Muscle of leg (tissue), 11 donors: ENCODE data around the gene VSIG10. TPM values are rescaled to one million over a fixed set of nuclear protein-coding genes. Genes with fewer than 3 reads are reported as not detected.

Experiments used
- DNase-seq: peaks from one replicate; pipeline ENCODE4 v3.0.0; 2013
- H3K27ac ChIP-seq: one replicate; pipeline ENCODE4 v1.5.1; 2013; ENCODE audit warnings: mild to moderate bottlenecking, low read length, control low read depth
- H3K27me3 ChIP-seq: one replicate; pipeline ENCODE4 v1.6.1; 2013; ENCODE audit warnings: low read length; ENCODE audit not compliant: control insufficient read depth, insufficient read depth
- H3K36me3 ChIP-seq: one replicate; pipeline ENCODE4 v1.6.1; 2013; ENCODE audit warnings: low read length; ENCODE audit not compliant: control insufficient read depth, insufficient read depth
- H3K4me1 ChIP-seq: one replicate; pipeline ENCODE4 v1.6.1; 2013; ENCODE audit warnings: low read length; ENCODE audit not compliant: control insufficient read depth, insufficient read depth
- H3K4me3 ChIP-seq: one replicate; pipeline ENCODE4 v1.5.1; 2013; ENCODE audit warnings: low read length, control low read depth
- H3K9me3 ChIP-seq: replicated peaks from 2 replicates; pipeline ENCODE4 v1.6.1; 2013; ENCODE audit warnings: low read depth, low read length; ENCODE audit not compliant: control insufficient read depth
- WGBS: methylation state at CpG from one replicate; pipeline ENCODE4 v1.1.5; 2013; ENCODE audit warnings: missing lambda C conversion rate; ENCODE audit not compliant: insufficient coverage; 5-methylcytosine and 5-hydroxymethylcytosine counted together
- polyA plus RNA-seq, 8 donors: library from polyadenylated mRNA; unstranded; fragments of 120-200 nt; gene quantifications; one replicate each; pipeline versions ENCODE4 v1.2.1 to v1.2.3, GENCODE V29; 2013; ENCODE audit warnings: inconsistent platforms in 1 of 8, low replicate concordance in 1 of 8; ENCODE audit not compliant: insufficient read length in 8 of 8, insufficient read depth in 1 of 8
- total RNA-seq: library from RNA; stranded (reverse); fragments of 120-200 nt; gene quantifications from one replicate; pipeline ENCODE4 v1.2.4, GENCODE V29; 2013

The VSIG10 gene
- total and polyA plus RNA-seq, 9 donors, result 7.7 to 14.7 (median 11.1) TPM

- DNase-seq, result peak; percentile 79
- Histone ChIP-seq H3K36me3 (no peaks in the 10 kb centered on the region), H3K4me3 (peak overlapping the region; percentile 66), H3K27ac (peak overlapping the region; percentile 89), H3K4me1 (peaks cover 15% of the 10 kb centered on the region), H3K9me3 (no peaks in the 10 kb centered on the region), H3K27me3 (no peaks in the 10 kb centered on the region)
- under 1% methylated on average over 39 of the region's 44 CpGs for WGBS
Measured at GRCh38 chr12:118061873-118062843, 41.7 kb downstream of the VSIG10 start.

- peaks cover 16% of the 10 kb centered on the region for H3K4me1 ChIP-seq
- H3K36me3 ChIP-seq, result no peaks in the 10 kb centered on the region
- H3K27ac ChIP-seq, result peak within 1 kb of the TSS; percentile 98
- H3K4me3 ChIP-seq, result peak within 1 kb of the TSS; percentile 66
- H3K27me3 ChIP-seq, result no peaks in the 10 kb centered on the region
- under 1% methylated on average over 51 of the region's 76 CpGs for WGBS
- no peaks in the 10 kb centered on the region for H3K9me3 ChIP-seq
- peak; percentile 91 for DNase-seq
Measured at GRCh38 chr12:118061011-118061872, 42.6 kb downstream of the VSIG10 start, which contains the start of gene WSB2. Gene WSB2, minus strand, starts transcription at chr12:118061179. Its CDS starts 131 bp downstream, at chr12:118061048.

DNA sequence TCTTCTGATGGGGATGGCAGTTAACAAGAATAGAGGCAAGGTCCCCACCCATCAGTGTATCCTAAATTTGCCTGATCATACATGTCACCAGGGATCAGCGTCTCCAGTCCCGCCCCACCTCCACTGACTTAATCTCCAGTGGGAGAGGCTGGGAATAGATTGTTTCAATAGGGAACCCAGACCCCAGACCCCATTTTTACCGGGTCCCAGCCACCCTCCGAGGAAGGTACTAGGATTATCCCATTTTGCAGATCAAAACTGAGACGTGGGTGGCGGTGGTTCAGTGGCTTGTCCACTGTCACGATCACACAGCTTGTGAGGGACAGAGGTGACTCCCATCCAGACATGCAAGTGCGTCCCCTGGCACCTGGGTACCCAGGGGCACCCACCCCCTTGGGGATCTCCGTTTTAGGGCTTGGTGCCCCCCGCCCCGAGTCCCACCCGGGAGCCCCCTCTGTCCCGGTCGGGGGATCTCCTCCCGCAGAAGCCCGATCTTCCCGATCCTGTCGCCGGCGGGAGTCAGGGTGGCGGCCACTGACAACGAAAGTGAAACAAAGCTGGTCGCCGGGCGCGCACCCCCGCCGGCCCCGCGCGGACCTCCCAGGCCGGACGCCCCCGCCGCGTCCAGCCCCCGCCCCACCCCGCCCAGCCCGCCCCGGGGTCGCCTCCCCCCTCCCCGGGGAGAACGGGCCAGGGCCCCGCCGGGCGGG lies 43.4 kb downstream of the VSIG10 start:
- no peaks in the 10 kb centered on the region for H3K9me3 ChIP-seq
- peak overlapping the region; percentile 98 for H3K27ac ChIP-seq
- peak; percentile 65 for DNase-seq
- under 1% methylated on average over 37 of the region's 46 CpGs for WGBS
- H3K36me3 ChIP-seq, result no peaks in the 10 kb centered on the region
- peaks cover 19% of the 10 kb centered on the region for H3K4me1 ChIP-seq
- no peaks in the 10 kb centered on the region for H3K27me3 ChIP-seq
- peak overlapping the region; percentile 66 for H3K4me3 ChIP-seq

- Histone ChIP-seq H3K4me1 (peaks cover 19% of the 10 kb centered on the region), H3K27ac (peak overlapping the region; percentile 98), H3K4me3 (peak overlapping the region; percentile 66), H3K27me3 (no peaks in the 10 kb centered on the region), H3K9me3 (no peaks in the 10 kb centered on the region), H3K36me3 (no peaks in the 10 kb centered on the region)
- no CpG with 5 or more reads among the region's 11 CpGs for WGBS
- peak; percentile 42 for DNase-seq
Measured at GRCh38 chr12:118059341-118060191, 44.2 kb downstream of the VSIG10 start.

GRCh38 chr12:118058881-118059280 lies 44.9 kb downstream of the VSIG10 start:
- H3K27me3 ChIP-seq, result no peaks in the 10 kb centered on the region
- no peak overlapping the region for H3K27ac ChIP-seq
- no peaks in the 10 kb centered on the region for H3K9me3 ChIP-seq
- no peak for DNase-seq
- no peaks in the 10 kb centered on the region for H3K36me3 ChIP-seq
- 92% methylated on average over 7 of the region's 8 CpGs for WGBS
- peaks cover 19% of the 10 kb centered on the region for H3K4me1 ChIP-seq
- H3K4me3 ChIP-seq, result no peak overlapping the region

- Histone ChIP-seq H3K27me3 (no peaks in the 10 kb centered on the region), H3K4me1 (peaks cover 19% of the 10 kb centered on the region), H3K4me3 (no peak overlapping the region), H3K27ac (no peak overlapping the region), H3K36me3 (no peaks in the 10 kb centered on the region), H3K9me3 (no peaks in the 10 kb centered on the region)
- no peak for DNase-seq
- 89% methylated on average over 5 of the region's 7 CpGs for whole genome bisulfite sequencing
Measured at GRCh38 chr12:118058227-118058626, 45.6 kb downstream of the VSIG10 start.

- H3K36me3 ChIP-seq, result peaks cover 9% of the 10 kb centered on the region
- H3K4me1 ChIP-seq, result peaks cover 24% of the 10 kb centered on the region
- no peaks in the 10 kb centered on the region for H3K27me3 ChIP-seq
- no peak for DNase-seq
- no peaks in the 10 kb centered on the region for H3K9me3 ChIP-seq
- H3K27ac ChIP-seq, result no peak overlapping the region
- whole genome bisulfite sequencing, result 73% methylated on average over 9 of the region's 13 CpGs
- no peak overlapping the region for H3K4me3 ChIP-seq
Measured at GRCh38 chr12:118055865-118056773, 47.7 kb downstream of the VSIG10 start.

DNA sequence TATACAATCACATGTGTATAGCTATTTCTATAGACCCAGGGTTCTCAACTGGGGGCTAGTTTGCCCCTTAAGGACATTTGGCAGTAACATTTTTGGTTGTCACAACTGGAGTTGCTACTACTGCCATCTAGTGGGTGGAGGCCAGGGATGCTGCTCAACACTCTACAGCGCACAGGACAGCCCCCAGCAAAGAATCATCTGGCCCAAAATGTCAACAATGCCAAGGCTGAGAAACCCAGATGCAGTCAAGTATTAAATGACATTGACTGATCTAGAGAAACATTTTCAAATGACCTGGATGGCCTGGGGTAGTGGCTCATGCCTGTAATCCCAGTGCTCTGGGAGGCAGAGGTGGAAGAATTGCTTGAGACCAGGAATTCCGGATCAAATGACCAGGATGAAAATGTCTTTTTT lies 48.7 kb downstream of the VSIG10 start:
- H3K27me3 ChIP-seq, result no peaks in the 10 kb centered on the region
- H3K36me3 ChIP-seq, result peaks cover 16% of the 10 kb centered on the region
- DNase-seq, result peak; percentile 21
- H3K9me3 ChIP-seq, result no peaks in the 10 kb centered on the region
- no peak overlapping the region for H3K27ac ChIP-seq
- peaks cover 22% of the 10 kb centered on the region for H3K4me1 ChIP-seq
- no CpG with 5 or more reads among the region's 2 CpGs for WGBS
- no peak overlapping the region for H3K4me3 ChIP-seq
